CD4-positive, alpha-beta T cell treated with Interferon alpha-2 for 1 hour (primary cell): ENCODE results near the gene HLA-DMA.
"Not testable (repeated sequence)": the region's sequence is repeated elsewhere in the genome, so short reads cannot be mapped to it uniquely, and the experiment has no call there.

Experiments
- DNase-seq, 2 donors: peaks; one replicate each; pipeline ENCODE4 v3.0.0-alpha.2; 2020 to 2022

Gene HLA-DMA

DNA sequence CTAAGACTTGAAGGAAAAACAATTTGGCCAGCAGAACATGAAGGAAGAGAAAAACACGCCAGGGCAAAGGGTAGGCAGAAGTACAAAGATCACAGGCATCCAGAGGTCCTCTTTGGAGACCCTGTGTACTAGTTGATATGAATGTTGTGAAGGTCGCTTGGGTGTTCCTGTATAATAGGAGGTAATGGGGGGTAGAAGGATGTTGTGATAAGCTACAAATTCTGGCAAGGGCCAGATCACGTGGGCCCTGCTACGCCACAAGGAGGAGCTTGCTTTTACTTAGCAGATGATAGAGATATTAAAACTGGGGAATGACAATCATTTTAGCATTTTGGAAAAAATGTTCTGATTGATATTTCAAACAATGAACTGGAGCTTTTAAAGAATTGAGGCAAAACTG lies 878 bp upstream of the HLA-DMA start:
- no peak for DNase-seq

DNA sequence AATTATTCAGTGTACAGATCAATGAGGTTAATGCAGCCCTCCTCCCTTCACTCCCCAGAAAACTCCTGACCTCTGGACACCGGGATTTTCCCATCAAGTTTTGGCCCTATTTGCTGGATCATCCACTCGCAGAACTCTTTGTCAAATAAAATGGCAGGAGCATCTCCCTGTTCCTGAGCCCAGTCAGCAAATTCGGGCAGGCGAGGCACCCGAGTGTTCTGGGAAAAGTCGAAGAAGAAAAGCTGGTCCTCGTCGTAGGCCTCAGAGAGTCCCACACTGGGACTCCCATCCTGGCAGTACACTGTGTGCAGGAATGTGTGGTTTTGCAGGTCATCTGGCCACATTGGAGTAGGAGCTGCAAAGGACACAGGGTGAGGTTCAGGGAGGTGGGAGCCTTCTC lies 2.4 kb downstream of the HLA-DMA start:
- DNase-seq = no peak

DNA sequence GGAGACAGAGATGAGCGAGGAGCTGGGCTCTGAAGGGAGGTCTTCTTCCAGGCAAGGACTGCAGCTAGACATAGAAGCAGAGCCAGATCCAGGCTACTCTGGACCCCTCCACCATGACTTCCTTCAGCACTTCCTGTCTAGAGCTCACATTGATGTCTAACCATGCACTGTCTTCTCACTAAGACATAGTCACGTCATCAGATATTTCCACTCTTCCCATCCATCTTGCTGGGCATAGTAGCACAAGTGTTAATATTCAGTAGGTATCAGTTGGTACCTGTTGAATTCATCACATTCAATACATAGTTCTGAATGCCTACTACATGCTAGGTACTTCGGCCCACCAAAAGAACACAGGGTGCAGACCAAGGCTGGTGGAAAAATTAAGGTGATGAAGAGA lies 2.9 kb downstream of the HLA-DMA start:
- DNase-seq = peak in 1 of 2 donors; percentile 19

DNA sequence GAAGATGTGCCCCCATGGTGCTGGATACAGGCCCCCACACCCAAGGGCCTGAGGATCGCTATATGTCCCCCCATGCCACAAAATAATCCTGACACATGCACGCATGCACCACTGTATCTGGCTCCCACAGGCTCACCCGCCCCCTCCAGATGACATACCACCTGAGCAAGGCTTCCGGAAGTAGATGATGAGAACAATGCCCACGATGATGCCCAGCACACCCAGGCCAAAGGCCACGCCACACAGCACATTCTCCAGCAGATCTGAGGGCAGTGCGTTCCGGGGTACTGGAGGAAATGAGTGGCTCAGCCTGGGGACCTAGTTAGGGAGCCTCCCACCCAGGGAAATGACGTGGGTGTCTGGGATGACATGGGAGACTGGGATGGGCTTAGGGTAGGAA lies 3.8 kb downstream of the HLA-DMA start:
- no peak for DNase-seq

DNA sequence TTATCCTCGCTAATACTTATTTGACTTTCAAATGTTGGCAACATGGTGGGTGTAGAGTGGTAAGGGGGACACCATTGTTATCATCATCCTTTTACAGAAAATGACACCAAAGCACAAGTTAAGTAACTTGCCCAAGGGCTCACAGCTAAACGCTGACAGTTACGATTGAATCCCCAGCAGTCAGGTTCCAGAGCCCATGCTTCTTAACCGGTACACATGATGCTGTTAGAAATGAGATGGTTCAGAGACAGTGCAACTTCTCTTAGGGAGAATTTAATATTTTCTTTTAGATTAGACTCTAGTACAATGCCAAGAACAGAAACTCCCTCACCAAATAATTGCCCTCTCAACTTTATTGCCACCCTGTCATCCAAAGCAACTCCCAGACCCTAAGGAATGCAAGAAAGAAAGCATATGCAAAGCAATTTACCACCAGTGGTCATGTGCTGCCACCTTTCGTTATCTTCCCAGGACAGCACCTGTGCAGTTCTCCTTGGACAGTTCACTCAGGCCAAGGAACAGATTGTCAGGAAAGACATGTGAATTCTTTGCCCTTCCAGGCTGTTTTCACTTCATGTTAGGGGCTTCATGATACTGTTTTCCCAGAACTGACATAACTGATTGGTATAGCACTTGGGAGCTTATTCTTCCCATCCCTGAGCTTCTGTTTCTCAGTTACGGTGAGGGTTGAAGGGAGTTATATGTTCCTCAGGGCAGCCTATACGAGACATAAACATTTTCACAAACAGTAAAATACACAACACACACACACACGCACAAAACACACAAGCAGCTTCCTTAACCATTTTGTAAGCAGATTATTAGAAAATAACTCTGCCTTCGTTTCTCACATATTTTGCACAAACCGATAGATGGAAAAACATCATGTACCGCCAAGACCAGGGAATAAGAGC lies 5.1 kb downstream of the HLA-DMA start:
- DNase-seq = peak; percentile 52 to 68

DNA sequence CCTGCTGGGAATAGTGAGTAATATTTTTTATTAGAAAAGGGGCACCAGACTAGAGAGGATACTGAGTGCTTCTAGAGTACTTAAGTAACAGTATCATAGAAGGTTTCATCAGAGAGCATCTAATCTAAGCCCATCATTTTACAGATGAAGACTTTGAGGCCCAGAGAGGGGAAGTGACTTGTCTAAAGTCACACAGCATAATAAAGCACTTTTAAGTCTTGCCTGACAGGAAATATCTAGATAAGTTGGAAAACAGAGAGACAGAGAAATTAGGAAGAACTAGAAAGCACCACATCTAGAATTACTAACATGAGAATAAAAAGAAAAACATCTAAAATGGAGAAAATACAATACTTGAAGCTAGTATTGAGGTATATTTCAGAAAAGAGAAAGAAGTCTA lies 6.0 kb downstream of the HLA-DMA start:
- DNase-seq = no peak

DNA sequence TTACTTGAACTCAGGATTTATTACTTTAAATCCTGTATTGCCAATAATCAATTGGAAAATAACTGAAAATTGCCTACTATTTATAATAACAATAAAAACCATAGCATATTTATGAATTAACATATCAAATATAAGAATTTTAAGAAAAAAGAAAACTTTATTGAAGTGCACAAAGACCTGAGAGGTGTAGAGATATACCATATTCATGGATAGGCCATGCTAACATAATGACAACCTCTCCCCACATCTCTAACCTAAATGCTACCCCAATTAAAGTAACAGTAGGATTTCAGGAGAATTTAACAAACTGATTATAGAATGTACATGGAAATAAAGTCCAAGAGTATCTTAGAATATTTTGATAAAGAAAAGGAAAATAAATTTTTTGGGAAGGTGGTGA lies 6.9 kb downstream of the HLA-DMA start:
- no peak for DNase-seq

DNA sequence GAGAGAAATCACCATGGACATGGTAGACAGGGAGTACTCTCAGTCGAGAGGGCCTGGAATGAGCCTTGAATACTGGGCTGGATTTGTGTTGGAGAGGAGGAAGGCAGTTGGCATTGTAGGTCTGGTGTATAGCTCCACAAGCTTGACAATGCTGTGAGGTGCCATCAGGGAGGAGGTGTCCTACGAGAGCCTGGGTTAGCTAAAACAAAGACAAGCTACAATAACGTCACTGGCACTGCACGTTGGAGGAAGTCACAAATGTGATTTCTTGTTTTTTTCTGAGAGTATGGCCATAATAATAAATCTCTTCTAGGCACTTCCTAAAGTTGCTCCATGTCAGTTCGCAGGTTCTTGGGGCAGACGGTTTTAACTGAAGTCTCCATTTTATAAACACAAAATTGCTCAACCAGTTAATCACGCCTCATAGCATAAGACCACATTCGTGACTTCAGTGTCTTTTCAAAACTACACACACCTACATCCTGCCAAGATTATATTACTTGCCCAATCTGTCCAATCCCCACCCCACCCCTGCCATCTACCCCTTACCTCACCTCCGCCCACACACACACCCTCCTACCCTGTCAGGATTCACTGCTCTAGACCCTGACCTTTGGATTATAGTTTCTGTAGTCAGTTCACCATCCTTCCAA lies 7.7 kb downstream of the HLA-DMA start:
- DNase-seq = peak; percentile 37 to 68

DNA sequence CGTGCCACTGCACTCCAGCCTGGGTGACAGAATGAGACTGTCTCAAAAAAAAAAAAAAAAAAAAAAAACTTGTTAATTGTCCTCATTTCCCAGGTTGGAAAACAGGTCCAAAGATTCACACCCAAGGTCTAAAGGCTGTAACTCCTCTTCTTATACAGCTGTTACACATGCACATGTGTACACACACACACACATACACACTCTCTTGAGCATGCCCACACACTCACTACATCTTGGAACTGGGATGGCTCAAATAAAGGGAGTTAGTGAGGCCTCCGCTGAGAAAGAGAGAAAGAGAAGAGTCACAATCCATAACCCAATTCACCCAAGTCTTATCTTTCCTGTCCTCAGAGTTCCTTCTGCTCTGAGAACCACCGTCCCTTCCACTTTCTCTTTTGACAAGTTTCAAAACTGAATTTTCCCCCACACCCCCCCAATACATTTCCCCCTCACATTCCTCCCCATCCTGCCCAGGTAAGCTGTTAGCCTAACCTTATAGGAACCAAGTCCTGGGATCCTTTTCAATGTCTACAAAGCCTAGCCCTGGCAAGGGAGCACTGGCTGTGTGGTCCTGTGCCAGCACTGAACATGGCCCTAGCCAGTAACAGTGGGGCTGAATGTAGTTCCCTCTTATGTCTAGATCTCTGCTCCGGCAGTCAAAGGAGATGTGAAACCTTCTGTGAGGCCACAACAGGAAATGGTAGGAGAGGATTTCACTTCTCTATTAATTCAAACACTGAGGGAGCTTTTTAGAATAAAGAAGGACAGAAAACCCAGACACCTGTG lies 8.8 kb downstream of the HLA-DMA start:
- DNase-seq = peak; percentile 57 to 62

DNA sequence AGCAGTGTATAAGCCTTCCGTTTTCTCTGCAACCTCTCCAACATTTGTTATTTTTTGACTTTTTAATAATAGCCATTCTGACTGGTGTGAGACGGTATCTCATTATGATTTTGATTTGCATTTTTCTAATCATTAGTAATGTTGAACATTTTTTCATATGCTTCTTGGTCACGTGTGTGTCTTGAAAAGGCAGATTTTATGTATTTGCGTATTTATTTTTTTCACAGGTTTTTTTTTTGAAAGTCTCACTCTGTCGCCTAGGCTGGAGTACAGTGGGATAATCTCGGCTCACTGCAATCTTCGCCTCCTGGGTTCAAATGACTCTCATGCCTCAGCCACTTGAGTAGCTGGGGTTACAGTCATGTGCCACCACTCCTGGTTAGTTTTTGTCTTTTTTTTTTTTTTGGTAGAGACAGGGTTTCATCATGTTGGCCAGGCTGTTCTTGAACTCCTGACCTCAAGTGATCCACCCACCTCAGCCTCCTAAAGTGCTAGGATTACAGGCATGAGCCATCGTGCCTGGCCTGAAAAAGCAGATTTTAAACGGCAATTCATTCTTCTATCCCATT lies 10.3 kb downstream of the HLA-DMA start:
- not testable (repeated sequence) for DNase-seq

DNA sequence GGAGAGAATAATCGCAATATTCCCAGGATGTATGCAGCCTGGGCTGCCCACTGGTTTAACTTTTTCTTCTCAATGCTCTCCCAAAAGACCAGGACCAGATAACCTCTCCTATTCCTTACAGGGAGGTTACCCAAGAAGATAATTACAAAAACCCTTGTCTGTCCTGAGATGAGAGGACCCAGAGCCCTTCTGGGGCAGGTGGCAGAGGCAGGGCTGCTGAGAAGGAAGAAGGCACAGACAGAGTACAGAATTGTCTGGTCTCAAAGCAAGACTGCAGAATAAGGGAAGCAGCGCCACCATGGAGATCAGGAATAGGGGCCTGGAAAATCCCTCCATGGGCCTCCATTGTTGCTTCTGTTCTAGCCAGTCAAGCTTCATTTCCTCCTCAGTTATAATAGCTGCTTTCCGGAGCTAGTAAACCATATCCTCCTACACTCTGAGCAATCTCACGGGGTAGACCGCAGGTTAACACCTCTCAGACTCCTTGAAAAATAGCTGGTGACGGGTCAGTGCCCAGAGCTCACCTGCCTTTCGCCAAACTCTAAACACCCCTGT lies 11.6 kb downstream of the HLA-DMA start:
- peak; percentile 69 to 73 for DNase-seq

DNA sequence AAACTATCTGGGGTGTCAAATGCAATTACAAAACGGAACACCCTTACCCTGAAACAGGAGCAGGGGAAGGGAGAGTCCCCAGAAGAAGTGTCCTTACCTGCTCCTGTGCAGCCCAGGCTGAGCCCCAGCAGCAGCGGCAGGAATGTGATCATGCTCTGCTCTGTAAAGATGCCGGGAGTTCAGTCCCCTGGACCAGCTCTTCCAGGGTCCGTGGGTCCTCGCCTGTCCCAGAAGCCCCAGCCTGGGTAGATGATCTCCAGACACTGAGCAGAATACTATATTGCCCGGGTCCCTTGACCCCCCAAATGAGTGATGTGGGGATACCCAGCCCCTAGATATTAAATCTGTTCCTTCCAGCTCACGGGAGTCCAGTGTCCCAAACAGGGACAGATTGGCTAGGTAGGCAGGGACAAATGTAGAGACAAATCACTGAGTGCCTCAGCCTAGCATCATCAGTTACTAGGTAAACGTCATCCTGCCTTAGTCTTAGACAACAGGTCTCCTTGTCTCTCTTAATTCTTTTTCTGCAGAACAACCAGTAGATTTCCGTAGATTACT lies 12.2 kb downstream of the HLA-DMA start, which contains the start of gene HLA-DMB:
Gene HLA-DMB (minus strand): TSS at position 373 of the 558 bp plus-strand sequence. CDS start 221 bp downstream, at position 152.
- peak; percentile 75 to 84 for DNase-seq

DNA sequence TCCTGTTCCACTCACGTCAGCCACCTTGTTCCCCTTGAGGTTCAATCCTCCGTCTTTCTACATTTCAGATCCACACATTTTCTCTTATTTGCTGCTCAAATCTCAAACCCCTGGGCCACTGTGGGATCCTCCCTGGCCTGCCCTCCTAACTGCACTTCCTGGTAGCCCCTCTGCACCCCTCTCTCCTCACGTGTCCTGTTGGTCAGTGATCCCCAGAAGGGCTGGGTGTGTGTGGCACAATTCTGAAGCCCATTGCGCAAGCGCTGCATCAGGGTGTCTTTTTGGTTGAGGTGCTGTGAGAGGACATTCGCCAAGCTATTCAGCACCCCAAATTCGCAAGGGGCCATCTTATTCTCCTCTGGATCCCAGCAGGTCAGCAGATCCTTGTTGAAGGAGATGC lies 14.4 kb downstream of the HLA-DMA start:
- no peak for DNase-seq

DNA sequence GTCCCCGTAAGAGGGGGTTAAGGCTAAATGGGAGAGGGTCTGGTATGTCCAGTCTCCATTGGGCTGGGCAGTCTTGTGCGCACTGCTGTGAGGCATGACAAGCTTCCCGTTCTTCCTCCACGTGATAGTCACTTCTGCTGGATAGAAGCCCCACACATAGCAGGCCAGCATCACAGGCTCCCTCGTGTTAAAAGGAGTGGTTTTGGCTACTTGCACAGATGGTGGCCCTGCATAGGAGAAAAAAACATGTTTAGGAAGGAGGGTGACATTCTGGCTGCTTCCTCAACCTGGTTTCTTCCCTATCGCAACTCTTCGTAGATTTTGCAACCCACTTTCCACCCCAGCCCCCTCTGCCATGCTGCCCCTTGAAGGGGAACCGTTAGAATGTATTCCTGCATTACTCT lies 15.7 kb downstream of the HLA-DMA start:
- DNase-seq = no peak

DNA sequence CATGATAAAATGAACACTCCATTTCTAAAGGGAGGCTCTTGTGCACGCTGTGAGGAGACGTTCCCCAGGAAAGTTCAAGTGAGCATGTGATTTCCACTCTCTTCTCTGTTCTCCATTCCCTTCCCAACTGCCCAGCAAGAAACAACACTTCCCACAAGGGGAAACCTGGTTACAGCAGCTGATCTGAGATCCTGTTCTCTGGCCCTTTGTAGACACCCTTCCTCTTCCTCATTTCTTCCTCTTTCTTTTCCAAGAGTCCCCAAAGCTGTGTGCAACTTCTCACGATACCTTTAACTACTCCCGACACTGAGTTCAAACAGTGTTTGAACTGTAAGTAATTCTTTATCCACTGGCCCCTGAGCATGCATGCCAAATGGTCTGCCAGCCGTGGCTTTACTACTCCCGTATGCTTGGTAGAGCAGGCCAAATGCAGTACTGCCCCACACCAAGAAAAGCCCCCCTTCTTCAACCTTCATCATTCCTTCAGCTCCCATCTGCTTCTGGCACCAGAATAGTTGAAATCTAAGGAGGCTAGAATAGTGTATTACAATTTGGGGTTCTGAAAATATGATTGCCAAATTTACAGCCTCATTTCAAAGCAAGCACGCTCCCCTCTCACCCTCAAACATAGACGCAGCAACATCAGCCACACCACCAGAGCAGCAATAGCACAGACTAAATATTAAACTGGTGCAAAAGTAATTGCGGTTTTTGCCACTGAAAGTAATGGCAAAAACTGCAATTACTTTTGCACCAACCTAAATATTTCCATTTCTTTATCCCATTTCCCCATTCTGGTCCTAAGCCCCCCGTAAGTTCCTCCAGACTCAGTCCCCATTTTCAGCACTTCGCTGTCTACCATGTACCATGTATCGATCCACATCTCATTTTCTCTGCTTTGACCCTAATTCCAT lies 16.4 kb downstream of the HLA-DMA start:
- DNase-seq = no peak

DNA sequence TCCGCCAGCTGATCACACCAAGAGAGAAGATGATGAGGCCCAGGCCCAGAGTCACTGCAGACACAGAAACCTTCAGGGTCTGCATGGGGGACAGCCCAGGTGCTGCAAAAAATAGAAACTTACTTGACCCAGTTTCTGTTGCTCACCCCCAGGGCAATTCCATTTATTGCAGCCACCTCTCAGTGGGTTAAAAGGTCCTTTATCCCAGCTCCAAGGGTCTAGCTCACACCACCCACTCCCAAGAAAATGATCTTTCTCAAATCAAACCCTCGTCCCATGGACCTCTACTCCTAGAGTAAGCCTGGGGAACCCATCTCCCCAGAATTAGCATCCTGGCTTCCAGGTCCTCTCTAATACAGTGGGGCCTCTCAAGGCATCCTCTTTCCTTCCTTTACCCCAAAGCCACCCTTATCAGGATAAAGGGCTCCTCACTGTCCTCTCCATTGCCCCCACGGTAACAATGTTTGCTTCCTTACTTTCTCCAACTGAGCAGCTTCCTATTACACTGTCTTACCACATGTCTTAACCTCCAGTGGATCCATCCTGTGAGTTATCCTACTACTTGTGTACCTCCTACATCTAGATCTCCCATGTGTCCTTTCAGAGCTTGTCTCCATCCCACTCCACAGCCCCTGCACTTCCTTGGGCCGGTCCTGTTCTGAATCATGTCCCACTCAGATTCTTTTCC lies 17.2 kb downstream of the HLA-DMA start:
- DNase-seq = no peak

DNA sequence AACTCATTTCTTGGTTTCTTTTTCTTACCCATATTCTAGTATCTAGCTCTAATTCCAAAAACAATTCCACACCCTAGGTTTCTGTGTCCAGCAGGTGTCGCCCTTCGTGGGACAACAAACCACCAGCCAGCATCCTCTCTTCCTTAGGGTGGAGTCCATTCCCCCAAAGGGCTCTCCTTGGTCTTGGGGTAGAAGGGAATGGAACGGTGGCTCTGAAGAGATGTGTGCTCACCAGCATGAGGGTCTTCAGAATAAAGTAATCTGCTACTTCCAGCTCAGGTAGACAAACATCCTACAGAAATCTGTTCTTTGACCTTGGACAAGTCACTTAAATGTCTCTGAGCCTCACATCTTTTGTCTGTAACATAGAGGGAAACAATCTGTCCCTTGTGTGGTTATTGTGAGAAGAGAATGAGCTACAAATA lies 19.2 kb downstream of the HLA-DMA start:
- DNase-seq = peak; percentile 70 to 83

DNA sequence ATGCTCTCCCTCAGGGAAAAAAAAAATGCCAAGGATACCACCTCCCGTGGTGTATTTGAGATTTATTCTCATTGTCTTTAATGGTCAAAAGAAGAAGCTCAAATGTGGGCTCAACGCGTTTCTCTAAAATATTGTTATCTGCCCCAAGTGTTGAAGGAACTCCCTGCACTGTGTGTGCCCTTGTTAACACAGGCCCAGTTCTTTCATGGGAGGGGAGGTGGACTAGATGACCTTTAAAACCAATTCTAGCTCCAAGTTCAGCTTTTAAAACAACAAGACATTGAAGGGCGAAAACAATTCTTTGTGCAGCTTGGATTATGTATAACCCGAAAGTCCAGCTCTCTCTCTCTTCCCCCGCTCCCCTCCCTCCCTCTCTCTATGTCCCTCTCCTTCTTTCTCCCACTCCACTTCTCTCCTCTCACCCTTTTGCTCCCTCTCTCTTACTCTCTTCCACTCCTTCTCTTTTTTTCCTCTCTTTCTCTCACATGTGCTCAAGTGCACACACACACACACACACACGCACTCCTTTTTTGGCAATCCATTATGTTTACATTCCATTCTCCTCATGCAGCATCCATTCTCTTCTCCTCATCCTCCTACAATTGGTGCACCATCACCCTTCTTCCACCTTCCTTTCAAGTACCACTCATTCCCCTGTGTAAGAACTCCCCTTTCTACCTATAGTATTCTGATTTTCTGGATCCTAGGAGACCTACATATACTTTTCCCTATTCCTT lies 20.6 kb downstream of the HLA-DMA start:
- DNase-seq = no peak

DNA sequence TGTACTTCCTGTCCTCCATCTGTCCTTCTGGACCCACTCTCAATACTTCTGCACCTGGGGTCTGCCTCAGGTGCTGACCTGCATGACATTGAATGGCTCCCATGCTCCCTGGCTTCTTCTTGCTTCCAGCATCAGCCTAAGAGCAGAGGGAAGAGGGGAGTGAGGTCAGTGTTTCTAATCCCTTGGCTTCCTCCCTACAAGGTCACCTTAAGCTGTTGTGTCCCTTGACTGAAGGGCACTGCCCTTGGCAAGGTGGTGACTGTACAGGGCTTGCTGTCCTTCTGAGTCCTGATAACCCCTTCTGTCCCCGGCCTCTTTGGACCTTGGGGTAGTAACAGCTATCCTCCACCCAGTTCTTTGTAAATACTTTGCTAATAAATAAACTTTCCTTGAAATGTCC lies 21.7 kb downstream of the HLA-DMA start:
- no peak for DNase-seq

DNA sequence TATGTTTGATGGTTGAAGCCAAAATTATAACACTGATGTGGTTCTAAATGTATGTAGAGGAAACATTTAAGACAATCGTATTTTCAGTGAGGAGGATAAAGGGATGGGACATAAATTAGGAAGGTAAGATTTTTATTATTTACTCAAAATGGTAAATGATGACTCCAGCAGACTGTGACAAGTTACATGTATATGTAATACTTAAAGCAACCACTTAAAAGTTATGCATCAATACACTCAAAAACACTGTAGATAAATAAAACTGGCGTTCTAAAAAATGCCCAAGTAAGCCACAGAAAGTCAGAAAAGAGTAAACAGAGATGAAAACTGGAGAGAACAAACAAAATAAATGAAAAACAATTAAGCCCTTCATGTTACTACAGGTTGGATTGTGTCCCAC lies 30.8 kb downstream of the HLA-DMA start:
- no peak for DNase-seq
